HG03064 (cell line): ENCODE measurements around the gene NKAIN2.
"Not testable (repeated sequence)": the region's sequence is repeated elsewhere in the genome, so short reads cannot be mapped to it uniquely, and the experiment has no call there.

ENCODE experiments used
- ATAC-seq: cut with Tn5 transposase; IDR thresholded peaks from one replicate; pipeline ENCODE4 v1.9.1; 2021; ENCODE audit warnings: low read depth; ENCODE audit not compliant: unreplicated experiment

The NKAIN2 gene

DNA sequence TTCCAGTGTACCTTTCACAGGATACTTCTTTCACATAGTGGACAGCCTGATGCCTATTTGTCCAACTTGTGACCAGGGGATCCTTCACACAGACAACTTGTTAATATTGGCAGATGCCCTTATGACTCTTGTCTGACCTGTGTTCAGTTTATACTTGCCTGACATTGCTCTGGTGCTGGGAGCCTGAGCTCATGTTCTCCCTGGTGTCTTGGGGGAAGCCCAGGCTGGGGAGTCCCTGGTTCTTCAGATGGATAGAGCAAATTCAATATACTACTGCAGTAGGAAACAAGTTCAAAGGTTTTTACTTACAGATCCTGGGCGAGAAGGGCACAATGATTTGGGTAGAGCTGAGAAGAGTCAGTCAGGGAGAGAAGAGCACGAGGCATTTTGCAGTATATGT is 76.1 kb downstream of the NKAIN2 start:
- ATAC-seq: no peak

DNA sequence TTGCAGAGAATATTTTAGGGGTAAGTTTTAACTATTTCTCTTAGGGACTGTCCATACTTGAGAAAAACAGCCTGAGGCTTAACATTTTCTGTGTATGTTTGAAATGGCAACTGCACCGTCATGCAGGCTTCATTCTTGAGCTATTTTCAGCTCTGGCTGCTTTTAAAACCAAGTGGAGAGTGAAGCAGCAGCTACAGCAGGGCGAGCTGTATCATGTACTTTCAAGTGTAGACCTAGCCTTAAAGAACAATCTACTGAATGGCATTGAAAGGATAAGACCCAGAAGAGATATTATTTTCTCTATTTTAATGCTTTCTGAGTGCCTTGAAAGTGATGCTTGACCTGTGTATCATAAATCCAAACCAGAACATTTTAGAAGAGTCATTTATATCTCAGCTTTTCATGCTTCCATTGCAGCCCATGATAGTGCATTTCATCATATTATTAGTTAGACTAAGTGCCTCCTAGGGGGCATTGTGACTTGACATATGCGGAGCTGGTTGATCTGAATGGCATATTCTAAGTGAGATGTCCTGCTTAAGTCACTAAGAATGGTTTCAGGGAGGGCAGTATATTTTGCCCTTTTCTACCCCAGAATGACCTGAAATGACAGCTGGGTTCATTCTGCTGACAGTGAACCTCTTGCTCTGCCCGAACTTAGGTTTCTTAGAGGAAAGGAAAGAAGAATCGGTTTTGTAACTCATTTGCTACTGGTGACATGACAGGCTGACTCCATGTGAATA is 85.3 kb downstream of the NKAIN2 start:
- no peak for ATAC-seq

DNA sequence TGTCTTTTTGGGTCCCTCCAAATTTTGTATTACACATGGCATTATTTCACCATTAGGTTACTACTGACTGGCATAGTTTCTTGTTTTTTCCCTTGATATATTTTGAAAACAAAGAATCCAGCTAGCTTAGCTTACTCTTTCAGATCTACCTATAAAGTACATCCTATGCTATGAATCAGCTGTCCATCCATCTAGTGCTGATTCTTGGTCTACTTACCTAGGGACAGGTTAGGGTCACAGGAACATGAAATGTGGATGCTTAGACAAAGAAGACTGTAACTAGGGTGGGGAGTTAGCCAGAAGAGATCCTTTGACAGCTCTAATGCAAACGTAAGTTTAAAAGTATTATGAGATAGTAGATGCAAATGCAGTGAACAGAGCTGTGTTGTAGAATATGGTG is 91.7 kb downstream of the NKAIN2 start:
- ATAC-seq: no peak

DNA sequence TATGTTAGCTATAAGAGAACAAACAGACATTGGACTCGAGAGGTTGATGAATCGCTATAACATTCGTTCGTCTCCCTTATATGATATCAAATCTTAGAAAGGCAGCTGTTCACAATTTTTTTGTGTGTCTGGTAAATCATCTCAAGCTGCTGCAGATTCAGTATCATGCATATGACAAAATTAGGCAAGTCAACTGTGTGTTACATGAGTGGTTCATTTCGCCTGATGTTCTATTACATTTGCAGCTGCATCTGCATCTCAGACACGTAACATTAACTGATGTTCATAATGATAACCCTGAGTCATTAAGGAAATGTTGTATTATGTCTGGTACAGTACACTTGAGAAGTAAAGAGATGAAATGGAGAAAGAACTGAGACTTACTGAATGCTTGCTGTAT is 92.1 kb downstream of the NKAIN2 start:
- ATAC-seq: no peak

DNA sequence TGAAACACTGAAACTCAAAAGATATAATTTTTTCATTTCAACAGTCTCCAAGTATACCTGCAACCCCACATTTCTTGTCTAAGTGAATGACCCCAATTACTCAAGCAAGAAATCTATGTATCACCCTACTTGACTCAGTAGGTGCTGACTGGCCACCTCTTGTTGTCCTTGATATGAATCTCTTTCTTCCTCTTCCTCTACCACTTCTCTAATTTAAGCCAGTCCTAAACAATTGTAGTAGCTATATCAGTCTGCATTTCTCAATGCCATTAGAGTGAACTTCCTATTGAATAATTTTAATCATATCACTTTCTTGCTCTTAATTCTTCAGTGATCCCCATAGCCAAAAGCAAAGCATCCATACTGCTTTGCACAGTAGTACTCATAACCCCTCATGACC is 93.2 kb downstream of the NKAIN2 start:
- no peak for ATAC-seq

DNA sequence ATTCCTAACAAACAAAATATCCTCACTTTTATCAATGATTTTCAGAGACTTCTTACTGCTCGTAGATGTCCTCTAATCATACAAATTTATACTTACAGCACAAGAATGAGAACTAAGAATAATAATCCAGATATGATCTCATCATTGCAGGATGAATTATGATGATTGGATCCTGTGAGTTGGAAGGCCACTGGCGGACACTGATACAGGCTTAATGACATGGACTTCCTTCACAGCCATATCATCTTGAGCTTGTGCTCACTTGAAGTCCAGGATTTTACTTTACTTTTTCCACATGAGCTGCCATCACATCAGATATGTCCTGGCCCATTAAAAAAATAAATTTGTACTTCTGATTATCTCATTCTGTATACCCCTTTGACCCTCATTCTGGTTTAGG is 94.3 kb downstream of the NKAIN2 start:
- ATAC-seq: no peak

DNA sequence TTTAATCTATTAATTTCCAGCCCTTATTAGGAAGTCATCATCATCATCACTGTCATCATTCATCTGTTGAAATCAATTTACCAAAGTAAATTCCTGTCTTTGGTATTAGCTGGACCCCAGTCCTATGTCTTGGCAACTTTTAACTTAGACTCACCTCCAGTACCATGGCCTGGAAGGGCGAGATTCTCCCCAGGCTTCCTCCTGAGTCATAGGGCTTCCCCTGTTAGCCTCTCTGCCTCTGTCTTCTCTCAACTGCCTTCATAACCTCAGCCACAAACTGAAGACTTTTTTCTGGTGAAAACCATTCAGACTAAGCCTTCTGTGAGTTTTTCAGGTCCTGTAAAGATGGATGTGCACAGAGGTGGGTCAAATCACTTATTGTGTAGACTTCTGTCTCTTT is 95.0 kb downstream of the NKAIN2 start:
- ATAC-seq: no peak

DNA sequence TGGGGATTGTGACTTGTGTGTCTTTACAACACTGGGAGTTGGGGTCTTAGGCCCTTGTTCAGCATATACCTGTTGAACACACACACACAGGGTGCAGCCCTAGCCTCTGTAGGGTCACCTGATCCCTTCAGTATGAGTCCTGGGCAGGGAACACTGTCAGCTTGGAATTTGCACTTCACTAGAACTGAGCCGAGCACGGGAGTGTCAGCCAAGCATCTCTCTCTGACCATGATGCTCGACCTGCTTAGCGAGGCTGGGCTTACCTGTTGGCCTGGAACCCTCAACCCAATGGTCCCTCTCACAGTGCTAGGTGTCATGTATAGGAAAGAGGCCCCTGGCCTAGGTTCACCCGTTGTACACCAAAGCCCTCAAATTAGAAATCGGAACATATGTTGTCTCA is 96.1 kb downstream of the NKAIN2 start:
- ATAC-seq: no peak

DNA sequence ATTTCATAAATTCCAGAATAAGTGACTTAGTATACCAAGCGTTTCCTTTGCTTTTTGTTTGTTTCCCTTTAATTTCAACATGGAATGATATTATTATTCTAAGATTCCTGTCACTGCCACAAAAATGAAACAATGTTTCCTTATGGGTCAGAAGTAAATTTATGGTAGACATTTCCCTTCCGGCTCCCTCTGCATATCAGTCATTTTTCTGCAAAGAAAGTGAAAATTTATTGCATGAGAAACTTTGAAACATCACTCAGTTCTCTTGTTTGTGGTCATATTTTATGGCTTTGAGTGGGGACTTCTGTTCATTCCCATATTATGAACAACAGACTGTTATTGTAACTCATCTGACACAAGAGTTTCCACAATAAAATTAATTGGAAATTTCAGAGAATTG is 97.8 kb downstream of the NKAIN2 start:
- ATAC-seq: no peak

DNA sequence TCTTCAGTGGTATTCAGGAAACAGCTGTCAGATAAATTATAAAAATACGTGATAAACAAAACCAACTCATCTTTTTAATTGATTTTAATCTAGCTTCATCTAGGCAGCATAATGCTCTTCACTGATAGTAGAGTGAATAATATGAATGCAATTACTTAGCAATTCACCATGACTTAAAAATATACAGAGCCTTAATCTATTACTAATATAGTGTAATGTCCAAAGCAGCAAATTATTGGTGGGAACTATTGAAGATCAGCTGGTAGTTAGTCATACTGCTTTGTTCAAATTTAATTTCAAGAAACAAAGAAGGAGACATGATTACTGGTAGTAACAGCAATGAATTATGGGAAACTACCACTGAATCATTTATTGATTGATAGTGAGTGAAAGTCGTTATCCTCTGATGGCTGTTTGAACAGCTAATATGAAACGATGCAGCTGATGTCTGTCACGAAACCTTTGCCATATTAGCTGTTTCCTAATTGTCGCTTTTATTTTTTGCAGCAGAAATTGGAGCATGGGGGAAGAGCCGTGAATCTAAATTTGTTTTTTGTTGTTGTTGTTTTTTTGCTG is 99.2 kb downstream of the NKAIN2 start:
- ATAC-seq: no peak

DNA sequence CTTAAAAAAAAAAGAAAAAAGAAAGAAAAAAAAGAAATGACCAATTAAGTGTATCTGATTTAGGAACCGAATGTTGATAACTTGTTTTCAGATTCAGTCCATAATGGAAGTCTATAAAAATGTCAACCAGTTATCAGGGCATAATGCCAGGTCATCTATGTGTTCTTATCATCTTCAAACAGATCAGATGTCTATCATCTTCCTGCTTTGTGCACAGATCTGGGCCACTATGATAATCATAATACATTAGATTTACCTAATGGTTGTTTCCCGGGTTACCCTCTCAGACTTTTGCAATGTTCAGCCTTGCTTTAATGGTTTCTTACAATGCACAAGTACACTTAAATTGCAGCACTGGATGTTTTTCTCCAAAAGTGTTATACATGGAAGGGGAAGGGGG is 100.6 kb downstream of the NKAIN2 start:
- ATAC-seq: no peak

DNA sequence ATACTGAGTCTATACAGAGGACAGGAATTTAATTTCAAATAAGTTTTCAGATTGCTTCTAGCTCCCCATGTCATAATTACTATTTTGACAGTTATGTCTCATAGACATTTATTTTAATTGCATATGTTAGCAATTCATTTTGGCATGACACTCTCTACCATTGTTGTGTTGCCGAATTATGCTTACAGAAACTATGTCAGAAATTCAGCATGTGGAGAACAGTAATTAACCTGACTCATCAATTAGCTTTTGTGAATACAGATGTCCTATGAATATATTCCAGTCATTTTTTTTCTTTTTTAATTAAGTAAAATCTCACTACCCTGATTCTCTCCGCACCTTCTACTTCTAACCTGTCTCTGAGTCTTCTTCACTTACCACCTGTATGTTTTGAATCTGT is 105.1 kb downstream of the NKAIN2 start:
- no peak for ATAC-seq

DNA sequence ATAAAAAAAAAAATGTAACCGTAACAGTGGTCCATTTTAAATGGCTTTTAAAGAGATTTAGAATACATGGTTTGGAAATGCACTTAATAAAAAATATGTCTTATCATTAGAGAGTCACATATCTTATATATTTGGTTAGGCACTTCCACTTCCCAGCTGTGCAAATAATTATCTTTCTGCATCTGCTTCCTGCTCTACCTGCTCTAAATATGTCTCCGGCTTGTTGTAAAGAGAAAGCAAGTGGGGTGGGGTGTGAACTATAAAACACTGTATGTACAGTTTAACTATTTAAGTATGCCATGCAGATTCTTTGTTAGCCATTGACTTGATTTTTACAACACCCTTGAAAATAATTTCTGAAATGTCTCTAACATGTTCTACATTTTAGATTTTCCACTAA is 106.3 kb downstream of the NKAIN2 start:
- no peak for ATAC-seq

DNA sequence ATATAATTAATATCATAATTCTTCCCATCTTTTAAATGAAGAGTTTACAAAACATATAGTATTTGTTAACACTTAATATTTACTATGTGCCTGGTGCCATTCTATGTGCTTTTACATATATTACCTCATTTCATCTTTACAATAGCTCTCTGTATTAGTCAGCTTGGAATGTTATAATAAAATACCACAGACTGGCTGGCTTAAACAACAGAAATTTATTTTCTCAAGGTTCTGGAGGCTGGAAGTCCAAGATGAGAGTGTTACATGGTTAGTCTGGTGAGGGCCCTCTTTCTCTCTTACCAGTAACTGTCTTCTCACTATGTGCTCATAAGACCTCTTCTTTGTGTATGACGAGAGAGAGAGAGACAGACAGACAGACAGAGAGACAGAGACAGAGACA is 110.2 kb downstream of the NKAIN2 start:
- ATAC-seq: no peak

DNA sequence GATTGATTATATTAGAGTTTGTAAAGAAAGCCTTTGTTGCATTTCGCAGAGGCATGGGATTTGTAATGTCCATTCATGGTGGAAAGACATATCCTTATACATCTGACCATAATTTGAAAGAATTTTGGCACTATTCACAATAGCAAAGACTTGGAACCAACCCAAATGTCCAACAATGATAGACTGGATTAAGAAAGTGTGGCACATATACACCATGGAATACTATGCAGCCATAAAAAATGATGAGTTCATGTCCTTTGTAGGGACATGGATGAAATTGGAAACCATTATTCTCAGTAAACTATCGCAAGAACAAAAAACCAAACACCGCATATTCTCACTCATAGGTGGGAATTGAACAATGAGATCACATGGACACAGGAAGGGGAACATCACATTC is 119.7 kb downstream of the NKAIN2 start:
- ATAC-seq: not testable (repeated sequence)

DNA sequence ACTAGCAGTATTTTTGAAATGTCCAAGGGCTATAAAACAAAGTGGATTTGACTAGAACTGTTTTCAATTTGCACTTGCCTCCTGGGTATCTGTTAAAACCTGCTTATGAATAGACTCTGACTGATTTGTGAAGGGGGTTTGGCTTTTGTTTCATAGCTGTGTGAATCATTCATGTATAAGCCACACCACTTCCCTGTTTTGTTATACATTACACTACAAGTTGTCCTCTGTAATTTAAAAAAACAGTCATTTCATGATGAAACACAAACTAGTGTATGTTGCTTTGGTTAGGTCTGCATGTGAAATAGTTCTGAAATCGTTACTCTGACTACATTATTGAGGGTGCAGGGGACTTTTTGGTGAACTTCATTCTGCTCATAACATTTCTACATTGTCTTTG is 121.7 kb downstream of the NKAIN2 start:
- peak; percentile 91 for ATAC-seq

DNA sequence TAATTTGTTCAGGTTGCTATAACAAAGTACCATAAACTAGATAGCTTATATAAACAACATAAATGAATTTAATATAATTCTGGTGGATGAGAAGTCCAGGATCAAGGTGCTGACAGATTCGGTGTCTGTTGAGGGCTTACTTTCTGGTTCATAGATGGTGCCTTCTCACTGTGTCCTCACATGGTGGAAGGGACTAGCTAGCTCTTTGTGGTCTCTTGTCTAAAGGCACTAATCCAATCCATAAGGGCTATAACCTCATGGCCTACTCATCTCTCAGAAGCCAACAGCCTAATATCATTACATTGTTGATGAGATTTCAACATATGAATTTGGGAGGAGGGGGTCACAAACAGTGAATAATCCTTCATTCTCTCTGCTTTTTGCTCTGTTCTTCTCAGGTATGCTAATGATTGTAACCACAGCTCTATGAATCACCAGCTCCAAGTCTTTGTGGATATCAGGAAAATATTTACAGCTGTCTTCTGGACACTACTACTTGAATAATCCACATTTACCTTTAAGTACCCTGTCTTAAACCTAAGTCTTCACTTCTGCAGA is 122.3 kb downstream of the NKAIN2 start:
- ATAC-seq: no peak

DNA sequence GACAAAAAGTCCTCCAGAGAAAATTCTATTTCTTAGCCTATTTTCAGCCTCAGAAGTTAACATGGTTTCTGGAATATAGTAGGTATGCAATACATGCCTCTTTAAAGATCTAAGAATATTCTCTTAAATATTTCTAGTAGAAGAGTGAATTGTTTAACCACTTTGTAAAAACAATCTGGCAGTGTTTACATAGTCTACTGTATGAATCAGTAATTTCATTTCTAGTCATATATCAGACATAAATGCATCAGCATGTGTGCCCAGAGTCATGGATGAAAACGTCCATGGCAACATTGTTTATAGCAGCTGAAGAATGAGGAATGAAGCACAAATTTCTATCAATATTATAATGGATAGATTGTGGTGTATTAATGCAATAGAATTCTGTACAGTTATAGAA is 124.9 kb downstream of the NKAIN2 start:
- ATAC-seq: no peak

DNA sequence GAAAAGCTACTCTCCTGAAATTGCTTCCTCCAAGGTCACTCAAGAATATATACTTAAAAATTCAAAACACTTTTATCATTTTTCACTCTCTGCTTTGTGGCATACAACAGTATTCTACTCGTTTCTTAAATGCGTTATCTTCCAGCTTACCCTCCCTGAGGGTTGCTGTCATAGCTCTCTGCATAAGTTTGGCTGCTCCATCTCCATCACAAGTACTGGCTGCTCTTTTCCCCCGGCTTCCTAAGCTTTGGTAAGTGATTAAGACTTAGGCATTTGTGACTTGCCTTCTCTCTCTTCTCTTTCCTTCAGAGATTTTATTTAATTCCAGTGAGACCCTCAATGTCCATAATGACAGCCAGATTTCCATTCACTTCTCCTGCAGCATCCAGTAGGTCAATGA is 128.3 kb downstream of the NKAIN2 start:
- no peak for ATAC-seq

DNA sequence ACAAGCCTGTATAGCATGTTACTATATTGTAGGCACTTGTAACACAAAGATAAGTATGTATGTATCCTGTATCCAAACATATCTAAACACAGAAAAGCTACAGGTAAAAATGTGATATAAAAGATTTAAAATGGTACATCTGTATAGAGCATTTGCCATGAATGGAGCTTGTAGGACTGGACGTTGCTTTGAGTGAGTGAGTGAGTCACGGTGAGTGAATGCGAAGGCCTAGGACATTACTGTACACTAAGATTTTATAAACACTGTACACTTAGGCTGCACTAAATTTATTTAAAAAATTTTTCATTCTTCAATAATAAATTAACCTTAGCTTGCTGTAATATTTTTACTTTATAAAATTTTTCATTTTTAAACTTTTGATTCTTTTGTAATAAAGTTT is 136.9 kb downstream of the NKAIN2 start:
- no peak for ATAC-seq

DNA sequence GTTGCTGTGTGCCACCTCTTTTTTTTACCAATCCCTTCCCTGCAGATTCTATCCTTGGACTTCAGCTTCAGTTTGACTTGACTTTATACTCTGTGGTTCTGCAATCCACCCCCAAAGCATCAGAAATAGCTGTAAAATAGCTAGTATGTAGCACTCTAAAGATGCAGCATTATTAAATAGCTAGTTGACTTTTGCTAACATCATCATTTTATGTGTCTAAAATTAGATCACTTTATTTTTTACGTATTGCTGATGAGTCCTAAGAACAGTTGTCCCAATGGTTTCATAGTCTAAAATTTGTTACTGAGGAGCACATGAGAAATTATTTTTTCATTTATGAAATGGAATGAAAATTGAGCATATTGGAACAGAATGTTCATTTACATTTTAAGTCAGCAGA is 138.2 kb downstream of the NKAIN2 start:
- ATAC-seq: no peak

DNA sequence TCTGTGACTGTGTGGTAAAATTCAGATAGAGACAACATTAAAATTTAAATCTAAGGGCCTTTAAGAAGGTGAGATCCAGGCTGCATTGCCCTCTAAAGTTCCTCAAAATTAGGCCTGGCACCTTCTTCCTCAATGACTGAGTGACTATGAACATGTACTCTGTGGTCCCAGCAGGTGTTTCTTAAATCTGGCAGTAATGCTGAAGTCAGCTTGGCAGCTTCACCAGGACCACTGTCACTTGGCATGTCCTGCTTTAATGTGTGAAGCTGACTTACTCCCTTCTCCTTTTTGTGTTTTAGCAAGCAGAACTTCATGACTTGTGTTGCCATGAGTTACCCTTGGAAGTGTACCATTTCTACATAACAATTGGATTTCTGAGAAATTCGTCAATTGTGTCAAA is 141.7 kb downstream of the NKAIN2 start:
- ATAC-seq: no peak
